Measurements from ENCODE around the gene RNPEPL1. TPM values are rescaled to one million over a fixed set of nuclear protein-coding genes. Genes with fewer than 3 reads are reported as not detected.

RNPEPL1 gene
- total and polyA plus RNA-seq, 2 experiments from 2014 or later: 6.0 to 21.0 TPM

GRCh38 chr2:240559286-240559685 is 9.0 kb upstream of the RNPEPL1 start:
- Histone ChIP-seq H3K27me3 (ENCODE audit: insufficient read depth) (peaks cover 24% of the 10 kb centered on the region), H2AFZ (no peak overlapping the region), H3K4me3 (peak overlapping the region; percentile 81), H3K9me2 (ENCODE audit: insufficient read depth) (peaks cover 6% of the 10 kb centered on the region), H3K4me2 (peak overlapping the region; percentile 69; the same call in 1 of the 2 replicates), H3K36me3 (ENCODE audit: insufficient read depth) (no peaks in the 10 kb centered on the region), H4K20me1 (replicated peaks; ENCODE audit: insufficient read depth) (no peaks in the 10 kb centered on the region), H3F3A (replicated peaks; ENCODE audit: low read depth) (0 out of 2 replicates have a peak, but pooled peaks cover 5% of the 10 kb centered on the region), H3K27ac (ENCODE audit: low read depth) (no peak overlapping the region), H3K4me1 (ENCODE audit: insufficient read depth) (peaks cover 15% of the 10 kb centered on the region), H3K79me2 (replicated peaks; ENCODE audit: insufficient read depth) (peaks cover 9% of the 10 kb centered on the region; the same call in 1 of the 2 replicates)
- DNase-seq (ENCODE audit: low spot score) (no peak), ATAC-seq (no peak)
- Mint-ChIP-seq H3K27ac (no peak overlapping the region), H3K27me3 (ENCODE audit: insufficient read depth, low read depth, poor library complexity) (peaks cover 32% of the 10 kb centered on the region), H3K4me3 (peak overlapping the region; percentile 71; the same call in 2 of the 3 replicates), H3K36me3 (ENCODE audit: low read depth) (peaks cover 9% of the 10 kb centered on the region; the same call in 2 of the 3 replicates), H3K4me1 (peaks cover 26% of the 10 kb centered on the region), H3K9me3 (no peaks in the 10 kb centered on the region; the same call in 2 of the 3 replicates)
- TF ChIP-seq CTCF (conservative IDR thresholded peaks at IDR 0.05; ENCODE audit: low read depth in 2 of 2) (no peak), POLR2AphosphoS5 (IDR thresholded peaks at IDR 0.05; ENCODE audit: low read depth) (no peak), CREB1 (CRISPR knock-in tag; IDR thresholded peaks at IDR 0.05; ENCODE audit: low read depth) (no peak), ZNF114 (CRISPR knock-in tag; IDR thresholded peaks at IDR 0.05) (no peak), EZH2 (IDR thresholded peaks at IDR 0.05; ENCODE audit: low read depth, unreplicated experiment) (no peak), EZH2phosphoT487 (IDR thresholded peaks at IDR 0.05; ENCODE audit: unreplicated experiment) (no peak), STAT1 (IDR thresholded peaks at IDR 0.05; ENCODE audit: unreplicated experiment) (no peak), ETS1 (IDR thresholded peaks at IDR 0.05) (no peak), NANOG (IDR thresholded peaks at IDR 0.05; ENCODE audit: borderline replicate concordance) (no peak), ZNF331 (CRISPR knock-in tag; IDR thresholded peaks at IDR 0.05; ENCODE audit: low read depth) (no peak), JUNB (IDR thresholded peaks at IDR 0.05; ENCODE audit: unreplicated experiment) (no peak)
- TF ChIP-seq, protein P1, sequence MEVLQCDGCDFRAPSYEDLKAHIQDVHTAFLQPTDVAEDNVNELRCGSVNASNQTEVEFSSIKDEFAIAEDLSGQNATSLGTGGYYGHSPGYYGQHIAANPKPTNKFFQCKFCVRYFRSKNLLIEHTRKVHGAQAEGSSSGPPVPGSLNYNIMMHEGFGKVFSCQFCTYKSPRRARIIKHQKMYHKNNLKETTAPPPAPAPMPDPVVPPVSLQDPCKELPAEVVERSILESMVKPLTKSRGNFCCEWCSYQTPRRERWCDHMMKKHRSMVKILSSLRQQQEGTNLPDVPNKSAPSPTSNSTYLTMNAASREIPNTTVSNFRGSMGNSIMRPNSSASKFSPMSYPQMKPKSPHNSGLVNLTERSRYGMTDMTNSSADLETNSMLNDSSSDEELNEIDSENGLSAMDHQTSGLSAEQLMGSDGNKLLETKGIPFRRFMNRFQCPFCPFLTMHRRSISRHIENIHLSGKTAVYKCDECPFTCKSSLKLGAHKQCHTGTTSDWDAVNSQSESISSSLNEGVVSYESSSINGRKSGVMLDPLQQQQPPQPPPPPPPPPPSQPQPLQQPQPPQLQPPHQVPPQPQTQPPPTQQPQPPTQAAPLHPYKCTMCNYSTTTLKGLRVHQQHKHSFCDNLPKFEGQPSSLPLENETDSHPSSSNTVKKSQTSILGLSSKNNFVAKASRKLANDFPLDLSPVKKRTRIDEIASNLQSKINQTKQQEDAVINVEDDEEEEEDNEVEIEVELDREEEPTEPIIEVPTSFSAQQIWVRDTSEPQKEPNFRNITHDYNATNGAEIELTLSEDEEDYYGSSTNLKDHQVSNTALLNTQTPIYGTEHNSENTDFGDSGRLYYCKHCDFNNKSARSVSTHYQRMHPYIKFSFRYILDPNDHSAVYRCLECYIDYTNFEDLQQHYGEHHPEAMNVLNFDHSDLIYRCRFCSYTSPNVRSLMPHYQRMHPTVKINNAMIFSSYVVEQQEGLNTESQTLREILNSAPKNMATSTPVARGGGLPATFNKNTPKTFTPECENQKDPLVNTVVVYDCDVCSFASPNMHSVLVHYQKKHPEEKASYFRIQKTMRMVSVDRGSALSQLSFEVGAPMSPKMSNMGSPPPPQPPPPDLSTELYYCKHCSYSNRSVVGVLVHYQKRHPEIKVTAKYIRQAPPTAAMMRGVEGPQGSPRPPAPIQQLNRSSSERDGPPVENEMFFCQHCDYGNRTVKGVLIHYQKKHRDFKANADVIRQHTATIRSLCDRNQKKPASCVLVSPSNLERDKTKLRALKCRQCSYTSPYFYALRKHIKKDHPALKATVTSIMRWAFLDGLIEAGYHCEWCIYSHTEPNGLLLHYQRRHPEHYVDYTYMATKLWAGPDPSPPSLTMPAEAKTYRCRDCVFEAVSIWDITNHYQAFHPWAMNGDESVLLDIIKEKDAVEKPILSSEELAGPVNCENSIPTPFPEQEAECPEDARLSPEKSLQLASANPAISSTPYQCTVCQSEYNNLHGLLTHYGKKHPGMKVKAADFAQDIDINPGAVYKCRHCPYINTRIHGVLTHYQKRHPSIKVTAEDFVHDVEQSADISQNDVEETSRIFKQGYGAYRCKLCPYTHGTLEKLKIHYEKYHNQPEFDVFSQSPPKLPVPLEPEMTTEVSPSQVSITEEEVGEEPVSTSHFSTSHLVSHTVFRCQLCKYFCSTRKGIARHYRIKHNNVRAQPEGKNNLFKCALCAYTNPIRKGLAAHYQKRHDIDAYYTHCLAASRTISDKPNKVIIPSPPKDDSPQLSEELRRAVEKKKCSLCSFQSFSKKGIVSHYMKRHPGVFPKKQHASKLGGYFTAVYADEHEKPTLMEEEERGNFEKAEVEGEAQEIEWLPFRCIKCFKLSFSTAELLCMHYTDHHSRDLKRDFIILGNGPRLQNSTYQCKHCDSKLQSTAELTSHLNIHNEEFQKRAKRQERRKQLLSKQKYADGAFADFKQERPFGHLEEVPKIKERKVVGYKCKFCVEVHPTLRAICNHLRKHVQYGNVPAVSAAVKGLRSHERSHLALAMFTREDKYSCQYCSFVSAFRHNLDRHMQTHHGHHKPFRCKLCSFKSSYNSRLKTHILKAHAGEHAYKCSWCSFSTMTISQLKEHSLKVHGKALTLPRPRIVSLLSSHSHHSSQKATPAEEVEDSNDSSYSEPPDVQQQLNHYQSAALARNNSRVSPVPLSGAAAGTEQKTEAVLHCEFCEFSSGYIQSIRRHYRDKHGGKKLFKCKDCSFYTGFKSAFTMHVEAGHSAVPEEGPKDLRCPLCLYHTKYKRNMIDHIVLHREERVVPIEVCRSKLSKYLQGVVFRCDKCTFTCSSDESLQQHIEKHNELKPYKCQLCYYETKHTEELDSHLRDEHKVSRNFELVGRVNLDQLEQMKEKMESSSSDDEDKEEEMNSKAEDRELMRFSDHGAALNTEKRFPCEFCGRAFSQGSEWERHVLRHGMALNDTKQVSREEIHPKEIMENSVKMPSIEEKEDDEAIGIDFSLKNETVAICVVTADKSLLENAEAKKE (CRISPR knock-in tag; IDR thresholded peaks at IDR 0.05): no peak
- TF ChIP-seq, protein P2, sequence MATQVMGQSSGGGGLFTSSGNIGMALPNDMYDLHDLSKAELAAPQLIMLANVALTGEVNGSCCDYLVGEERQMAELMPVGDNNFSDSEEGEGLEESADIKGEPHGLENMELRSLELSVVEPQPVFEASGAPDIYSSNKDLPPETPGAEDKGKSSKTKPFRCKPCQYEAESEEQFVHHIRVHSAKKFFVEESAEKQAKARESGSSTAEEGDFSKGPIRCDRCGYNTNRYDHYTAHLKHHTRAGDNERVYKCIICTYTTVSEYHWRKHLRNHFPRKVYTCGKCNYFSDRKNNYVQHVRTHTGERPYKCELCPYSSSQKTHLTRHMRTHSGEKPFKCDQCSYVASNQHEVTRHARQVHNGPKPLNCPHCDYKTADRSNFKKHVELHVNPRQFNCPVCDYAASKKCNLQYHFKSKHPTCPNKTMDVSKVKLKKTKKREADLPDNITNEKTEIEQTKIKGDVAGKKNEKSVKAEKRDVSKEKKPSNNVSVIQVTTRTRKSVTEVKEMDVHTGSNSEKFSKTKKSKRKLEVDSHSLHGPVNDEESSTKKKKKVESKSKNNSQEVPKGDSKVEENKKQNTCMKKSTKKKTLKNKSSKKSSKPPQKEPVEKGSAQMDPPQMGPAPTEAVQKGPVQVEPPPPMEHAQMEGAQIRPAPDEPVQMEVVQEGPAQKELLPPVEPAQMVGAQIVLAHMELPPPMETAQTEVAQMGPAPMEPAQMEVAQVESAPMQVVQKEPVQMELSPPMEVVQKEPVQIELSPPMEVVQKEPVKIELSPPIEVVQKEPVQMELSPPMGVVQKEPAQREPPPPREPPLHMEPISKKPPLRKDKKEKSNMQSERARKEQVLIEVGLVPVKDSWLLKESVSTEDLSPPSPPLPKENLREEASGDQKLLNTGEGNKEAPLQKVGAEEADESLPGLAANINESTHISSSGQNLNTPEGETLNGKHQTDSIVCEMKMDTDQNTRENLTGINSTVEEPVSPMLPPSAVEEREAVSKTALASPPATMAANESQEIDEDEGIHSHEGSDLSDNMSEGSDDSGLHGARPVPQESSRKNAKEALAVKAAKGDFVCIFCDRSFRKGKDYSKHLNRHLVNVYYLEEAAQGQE (IDR thresholded peaks at IDR 0.05; ENCODE audit: unreplicated experiment): no peak
